Left colon (tissue), 2 donors: ENCODE data around the gene PLCB3. TPM values are rescaled to one million over a fixed set of nuclear protein-coding genes. Genes with fewer than 3 reads are reported as not detected.
A peak's percentile ranks its signal among the peaks of the same experiment; 100 is the strongest.

Experiments used
- ATAC-seq: fragments of 200-7000 bp; cut with Tn5 transposase; one replicate; pipeline ENCODE4 v1.9.1; 2020; ENCODE audit warnings: mild to moderate bottlenecking, moderate library complexity
- DNase-seq, 2 donors: peaks; one replicate each; pipeline ENCODE4 v3.0.0-alpha.2; 2020
- intact Hi-C, 2 donors: fragments of 100-400 bp; cut with DNase I in 1 of 2; cut with micrococcal nuclease in 1 of 2; formaldehyde crosslinking; loops; one replicate each; pipeline versions ENCODE4 v1.11.2 to v1.14.0; 2022; cut with DNase I, micrococcal nuclease
- total RNA-seq, 2 donors: library from RNA; stranded (reverse); fragmentation: NEBNext Ultra II Directional; extraction: Animal tissue kit (Norgen Biotek cat#: 25700); gene quantifications; one replicate each; pipeline ENCODE4 v1.2.1, GENCODE V29; 2021
- donor health status: DM: no; HTN: no; CAD: no.
- donor health status: DM: yes; HTN: yes; CAD: no.

The PLCB3 gene
- total RNA-seq, 2 donors from 2014 or later, result 69.9 to 92.2 TPM

GRCh38 chr11:64218628-64219353, 32.5 kb upstream of the PLCB3 start:
- intact Hi-C loops, result no loop called here
- ATAC-seq (peak; percentile 26), DNase-seq (peak in 1 of 2 donors; percentile 25)

- intact Hi-C loops, result no loop called here
- DNase-seq (no peak), ATAC-seq (no peak)
Observed at GRCh38 chr11:64219354-64219684, 32.0 kb upstream of the PLCB3 start.

- ATAC-seq, result no peak
- no peak for DNase-seq
- intact Hi-C loops, result no loop called here
Observed at GRCh38 chr11:64219755-64220154, 31.6 kb upstream of the PLCB3 start.

DNA sequence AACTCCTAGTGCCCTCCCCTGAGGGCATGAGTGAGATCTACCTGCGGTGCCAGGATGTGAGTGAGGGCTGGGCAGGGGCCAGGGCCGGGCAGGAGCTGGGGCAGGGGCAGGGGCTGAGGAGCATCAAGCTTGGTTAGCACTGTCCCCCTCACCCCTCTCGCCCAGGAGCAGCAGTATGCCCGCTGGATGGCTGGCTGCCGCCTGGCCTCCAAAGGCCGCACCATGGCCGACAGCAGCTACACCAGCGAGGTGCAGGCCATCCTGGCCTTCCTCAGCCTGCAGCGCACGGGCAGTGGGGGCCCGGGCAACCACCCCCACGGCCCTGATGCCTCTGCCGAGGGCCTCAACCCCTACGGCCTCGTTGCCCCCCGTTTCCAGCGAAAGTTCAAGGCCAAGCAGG, 31.1 kb upstream of the PLCB3 start:
- intact Hi-C loops, result no loop called here
- peak; percentile 2 for ATAC-seq
- DNase-seq, result no peak

GRCh38 chr11:64220798-64221197, 30.5 kb upstream of the PLCB3 start:
- no peak for DNase-seq
- no peak for ATAC-seq
- intact Hi-C loops, result no loop called here

- DNase-seq (no peak), ATAC-seq (no peak)
- intact Hi-C loops, result no loop called here
Observed at GRCh38 chr11:64222651-64223000, 28.7 kb upstream of the PLCB3 start.

- no peak for ATAC-seq
- intact Hi-C loops, result no loop called here
- peak in 1 of 2 donors; percentile 11 for DNase-seq
Observed at GRCh38 chr11:64223001-64223651, 28.2 kb upstream of the PLCB3 start.

DNA sequence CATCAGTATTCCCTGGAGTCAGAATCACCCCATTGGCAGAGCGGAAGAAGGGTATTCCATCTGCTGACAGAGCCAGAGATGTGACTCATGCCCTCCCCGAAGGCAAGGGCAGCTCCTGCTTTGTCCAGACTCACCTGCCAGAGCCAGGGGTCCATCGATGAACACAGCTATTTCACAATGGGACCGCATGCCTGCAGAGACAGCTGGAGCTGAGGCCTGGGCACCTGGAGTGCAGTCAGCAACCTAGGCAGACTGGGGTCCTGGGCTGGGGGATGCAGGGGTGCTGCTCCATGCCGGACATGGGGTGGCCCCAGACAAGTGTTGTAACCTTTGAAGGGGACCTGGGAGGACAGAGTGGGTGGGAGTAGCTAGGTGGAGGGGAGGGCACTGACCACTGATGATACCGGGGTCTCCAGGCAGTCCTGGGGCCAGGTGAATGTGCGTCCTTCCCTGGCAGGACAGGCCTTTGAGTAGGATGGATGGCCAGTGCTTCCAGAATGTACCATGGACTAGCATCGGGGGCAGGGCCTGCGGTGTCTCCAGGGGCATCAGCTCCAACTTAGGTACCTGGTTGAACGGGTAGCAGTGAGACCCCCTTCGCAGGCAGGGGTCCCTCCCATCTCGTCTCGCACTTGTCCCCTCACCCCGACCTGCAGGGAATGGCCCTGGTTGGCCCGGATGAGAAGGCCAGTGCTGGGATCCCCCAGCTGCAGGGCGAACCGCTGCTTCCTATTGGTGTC, 27.0 kb upstream of the PLCB3 start:
- intact Hi-C loops, result no loop called here
- ATAC-seq (no peak), DNase-seq (peak in 1 of 2 donors; percentile 10)

DNA sequence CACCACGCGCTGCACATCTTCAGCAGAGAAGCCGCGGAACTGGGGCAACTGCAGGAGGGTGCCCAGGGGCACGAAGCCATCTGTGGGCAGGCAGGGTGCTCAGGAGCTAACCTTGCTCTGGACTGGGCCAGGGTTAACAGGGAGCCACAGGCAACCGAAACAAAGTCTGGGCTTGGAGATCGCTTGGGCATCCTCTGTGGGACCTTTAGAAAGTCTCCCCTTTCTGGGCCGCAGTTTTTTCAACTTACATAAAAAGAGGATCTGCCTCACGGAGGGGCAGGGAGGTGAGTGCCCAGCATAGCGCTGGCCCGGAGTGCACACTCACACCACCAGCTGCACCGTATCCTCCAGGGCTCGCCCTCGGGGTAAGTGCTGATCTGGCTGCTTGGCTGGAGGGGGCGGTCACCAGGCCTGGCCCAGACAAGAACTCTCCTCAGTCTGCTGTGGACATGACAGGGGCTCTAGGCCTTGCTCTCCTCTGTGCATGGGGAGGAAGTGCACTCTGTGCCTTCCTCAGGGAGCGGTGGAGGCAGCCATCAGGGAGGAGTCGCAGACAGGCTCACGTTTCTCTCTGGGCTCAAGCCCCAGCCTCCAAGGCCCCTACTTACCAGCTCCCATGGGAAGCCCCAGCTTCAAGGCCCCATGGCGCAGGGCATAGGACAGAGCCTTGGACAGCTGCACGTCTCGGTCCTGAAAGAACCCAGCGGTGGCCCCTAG, 26.3 kb upstream of the PLCB3 start:
- intact Hi-C loops, result no loop called here
- ATAC-seq, result no peak
- DNase-seq, result no peak

DNA sequence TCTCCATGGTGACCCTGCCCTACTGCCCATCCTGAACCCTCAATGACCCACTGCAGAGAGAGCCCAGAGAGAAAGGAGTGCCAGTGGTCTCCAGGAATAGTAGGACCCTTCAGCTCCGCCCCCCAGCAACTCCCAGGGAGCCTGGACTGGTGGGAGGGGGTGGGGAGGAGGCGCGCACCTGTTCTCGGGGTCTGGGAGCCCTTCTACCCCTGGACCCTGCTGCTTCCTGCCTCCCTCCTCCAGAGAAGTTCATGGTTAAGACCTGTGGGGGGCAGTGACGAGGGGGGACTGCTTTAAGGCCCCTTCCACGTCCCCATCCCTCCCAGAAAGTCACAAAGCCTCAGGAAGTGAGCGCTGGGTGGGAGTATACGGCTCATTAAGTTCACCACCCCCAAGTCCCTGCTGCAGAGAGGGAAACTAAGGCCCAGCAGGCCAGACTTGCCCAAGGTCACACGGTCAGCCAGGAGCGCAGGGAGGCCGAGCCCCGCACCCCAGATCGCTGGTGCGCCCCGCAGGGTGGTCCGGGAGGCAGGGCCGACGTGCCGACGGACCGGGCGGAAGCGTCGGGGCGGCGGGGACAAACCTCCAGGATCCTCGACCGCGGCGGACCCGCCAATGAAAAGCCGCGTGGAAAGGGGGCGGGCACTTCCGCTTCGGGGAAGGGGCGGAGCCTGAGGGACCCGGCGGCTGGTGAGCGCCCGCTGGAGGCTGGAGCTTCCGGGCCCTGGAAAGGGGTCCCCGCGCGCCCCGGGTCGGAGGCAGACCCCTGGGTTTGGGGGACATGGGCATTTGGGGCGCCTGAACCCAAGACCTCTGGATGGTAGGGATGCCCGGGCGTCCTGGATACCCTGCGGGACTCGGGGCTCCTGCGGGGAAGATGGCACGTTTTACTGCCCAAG, 25.5 kb upstream of the PLCB3 start, which contains the start of the genes NUDT22 and TRPT1:
Gene NUDT22 (plus strand): TSS at position 667 of the 899 bp plus-strand sequence. CDS start 379 bp downstream, outside the sequence.
Gene TRPT1 (minus strand): TSS at position 579 of the 899 bp plus-strand sequence. CDS start 326 bp downstream, at position 253.
- DNase-seq, result peak; percentile 89 to 96
- intact Hi-C loops, result no loop called here
- peak; percentile 79 for ATAC-seq

GRCh38 chr11:64226507-64227051, 24.8 kb upstream of the PLCB3 start:
- intact Hi-C loops, result no loop called here
- ATAC-seq, result peak; percentile 54
- DNase-seq, result peak; percentile 79 to 86

GRCh38 chr11:64227405-64227956, 23.8 kb upstream of the PLCB3 start:
- no peak for ATAC-seq
- DNase-seq, result peak in 1 of 2 donors; percentile 13
- intact Hi-C loops, result no loop called here

DNA sequence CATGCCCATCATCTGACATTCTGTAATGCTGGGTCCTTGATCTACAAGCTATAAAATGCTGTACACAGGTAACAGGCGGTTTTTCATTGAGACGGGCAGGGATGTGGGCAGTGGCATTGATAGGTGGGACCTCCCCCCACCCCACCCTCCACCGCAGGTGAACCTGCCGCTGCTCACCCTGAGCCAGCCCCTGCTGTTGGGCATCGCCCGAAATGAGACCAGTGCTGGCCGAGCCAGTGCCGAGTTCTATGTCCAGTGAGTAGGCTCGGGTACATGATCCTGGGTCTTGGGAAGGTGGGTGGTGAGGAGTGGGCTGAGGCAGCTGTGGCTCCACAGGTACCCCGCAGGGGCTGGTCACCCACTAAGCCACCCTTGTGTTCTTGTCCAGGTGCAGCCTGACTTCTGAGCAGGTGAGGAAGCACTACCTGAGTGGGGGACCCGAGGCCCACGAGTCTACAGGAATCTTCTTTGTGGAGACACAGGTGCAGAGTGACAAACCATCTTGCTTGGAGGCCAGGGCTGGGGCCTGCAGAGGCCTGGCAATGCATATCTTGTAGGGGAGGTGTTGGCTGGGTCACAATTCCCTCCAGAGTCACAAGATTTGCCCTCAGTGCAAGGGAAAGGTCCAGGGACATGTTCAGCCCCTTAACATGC, 22.1 kb upstream of the PLCB3 start:
- ATAC-seq (no peak), DNase-seq (peak in 1 of 2 donors; percentile 14)
- intact Hi-C loops, result no loop called here

DNA sequence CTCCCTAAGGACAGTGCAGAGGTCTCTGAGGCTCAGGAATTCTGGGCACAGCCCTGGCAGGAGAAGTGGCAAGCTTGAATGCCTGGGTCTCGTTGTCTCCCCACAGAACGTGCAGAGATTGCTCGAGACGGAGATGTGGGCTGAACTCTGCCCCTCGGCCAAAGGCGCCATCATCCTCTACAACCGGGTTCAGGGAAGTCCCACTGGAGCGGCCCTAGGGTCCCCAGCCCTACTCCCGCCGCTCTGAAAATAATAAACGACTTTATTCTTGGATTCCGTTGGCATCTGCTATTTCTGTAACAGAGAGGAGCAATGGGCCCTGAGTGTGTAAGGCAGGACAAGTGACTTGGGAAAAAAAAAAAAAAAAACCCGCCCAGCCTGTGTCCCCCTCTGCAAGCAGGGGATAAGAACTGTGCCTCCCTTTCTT, 21.6 kb upstream of the PLCB3 start:
- ATAC-seq (no peak), DNase-seq (no peak)
- intact Hi-C loops, result no loop called here

DNA sequence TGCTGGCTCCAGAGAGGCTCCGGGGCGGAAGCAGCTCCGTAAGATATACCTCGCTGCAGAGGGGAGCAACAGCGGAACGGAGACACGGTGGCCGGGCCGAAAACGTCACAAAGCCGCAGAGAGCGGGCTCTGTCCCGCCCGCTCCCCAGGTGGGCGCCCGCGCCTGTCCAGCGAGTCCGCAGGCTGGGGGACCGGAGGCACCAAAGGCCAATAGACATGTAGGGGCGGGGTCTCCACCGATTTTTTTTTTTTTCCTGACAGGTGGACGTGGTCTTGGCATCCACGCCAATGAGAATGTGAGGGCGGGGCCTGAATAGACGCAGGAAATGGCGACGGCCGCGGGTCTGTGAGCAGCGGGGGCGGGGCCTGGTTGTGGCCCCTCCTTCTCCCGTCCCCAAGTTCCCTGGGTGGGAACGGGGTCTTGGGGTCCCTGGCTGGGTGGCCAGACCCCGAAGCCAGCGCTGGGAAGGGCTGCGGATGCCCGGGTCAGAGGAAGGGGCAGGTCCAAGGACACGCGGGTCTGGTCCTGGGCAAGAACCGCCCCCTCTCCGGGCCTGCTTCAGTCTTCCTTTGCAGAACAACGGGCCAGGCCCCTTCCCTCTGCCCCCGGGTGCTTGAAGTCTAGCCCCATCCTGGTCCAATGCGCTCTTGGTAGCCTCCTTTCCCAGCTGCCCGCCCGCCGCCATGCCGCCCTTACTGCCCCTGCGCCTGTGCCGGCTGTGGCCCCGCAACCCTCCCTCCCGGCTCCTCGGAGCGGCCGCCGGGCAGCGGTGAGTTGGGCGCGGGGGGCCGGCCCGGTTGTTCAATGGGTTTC, 21.0 kb upstream of the PLCB3 start, which contains the start of gene DNAJC4:
Gene DNAJC4 (plus strand): TSS at position 378 of the 814 bp plus-strand sequence. CDS start 307 bp downstream, at position 685.
- peak; percentile 57 for ATAC-seq
- intact Hi-C loops, result no loop called here

GRCh38 chr11:64230985-64231365, 20.4 kb upstream of the PLCB3 start:
- intact Hi-C loops, result no loop called here
- ATAC-seq, result no peak
- no peak for DNase-seq

More for the DNA sequence above, 21.0 kb upstream of the PLCB3 start, which contains the start of gene DNAJC4:
- DNase-seq, result peak; percentile 96 to 97
